Measurements from ENCODE around the gene ZCCHC14. TPM values are rescaled to one million over a fixed set of nuclear protein-coding genes. Genes with fewer than 3 reads are reported as not detected.
"Not testable (repeated sequence)": the region's sequence is repeated elsewhere in the genome, so short reads cannot be mapped to it uniquely, and the experiment has no call there.

The ZCCHC14 gene
- total RNA-seq, 1 experiment from 2014 or later, result 27.7 TPM

DNA sequence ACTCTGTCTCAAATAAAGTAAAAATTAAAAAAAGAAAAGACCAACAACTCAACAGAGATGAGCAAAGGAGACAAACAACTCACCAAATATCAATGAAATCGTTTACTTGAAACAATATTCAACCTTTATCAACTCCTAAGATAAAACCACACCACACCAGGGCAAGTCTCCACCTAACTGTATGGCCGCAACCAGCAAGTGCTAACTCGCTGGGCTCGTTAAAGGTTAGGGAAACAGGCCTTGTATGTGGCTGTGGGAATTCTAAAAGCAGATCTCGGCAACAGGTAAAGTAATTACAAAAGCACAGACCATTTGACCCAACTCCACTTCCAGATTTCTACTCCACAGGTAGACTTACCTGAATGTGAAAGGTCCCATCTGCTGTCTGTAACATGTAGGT lies 9.3 kb downstream of the ZCCHC14 start:
- Histone ChIP-seq H2BK120ac (ENCODE audit: low read depth, low read length, poor library complexity, severe bottlenecking) (no peak overlapping the region), H2BK5ac (ENCODE audit: insufficient read length, low read length) (no peak overlapping the region), H3K27me3 (ENCODE audit: insufficient read depth, low read length) (no peaks in the 10 kb centered on the region), H3K4ac (ENCODE audit: low read depth, low read length) (no peak overlapping the region), H3K4me1 (ENCODE audit: insufficient read depth, low read length) (no peaks in the 10 kb centered on the region), H2BK20ac (ENCODE audit: low read depth, low read length, poor library complexity, severe bottlenecking) (no peak overlapping the region), H3K79me1 (ENCODE audit: insufficient read depth, low read depth, low read length, poor library complexity, severe bottlenecking) (peaks cover 3% of the 10 kb centered on the region), H3K4me2 (ENCODE audit: insufficient read depth, insufficient read length, low read length) (no peak overlapping the region), H3K23ac (ENCODE audit: insufficient read length, low read depth, low read length) (no peak overlapping the region), H2BK15ac (ENCODE audit: low read depth, low read length) (no peak overlapping the region), H3K14ac (ENCODE audit: insufficient read depth, low read length) (no peak overlapping the region), H3K79me2 (ENCODE audit: insufficient read depth, low read length) (peaks cover 8% of the 10 kb centered on the region; the same call in 1 of the 2 replicates), H2AFZ (ENCODE audit: low read length) (no peak overlapping the region), H4K5ac (ENCODE audit: insufficient read length, low read depth, low read length) (no peak overlapping the region), H3K9me3 (ENCODE audit: control insufficient read depth, low read depth, low read length) (no peaks in the 10 kb centered on the region), H3K18ac (ENCODE audit: insufficient read length, low read depth, low read length) (no peak overlapping the region), H3K23me2 (ENCODE audit: insufficient read length, low read depth, low read length, poor library complexity, severe bottlenecking) (no peaks in the 10 kb centered on the region), H3K27ac (ENCODE audit: insufficient read length, low read depth, low read length) (no peak overlapping the region), H3K56ac (ENCODE audit: insufficient read length, low read depth, low read length) (no peak overlapping the region), H2AK5ac (ENCODE audit: insufficient read length, low read length) (no peak overlapping the region), H3K9ac (ENCODE audit: extremely low read depth, insufficient read length, low read length) (no peak overlapping the region), H2BK12ac (ENCODE audit: insufficient read length, low read depth, low read length) (no peak overlapping the region), H4K20me1 (ENCODE audit: control insufficient read depth, insufficient read depth, insufficient read length) (no peaks in the 10 kb centered on the region), H4K8ac (replicated peaks; ENCODE audit: insufficient read length, low read depth, low read length) (no peak overlapping the region), H3T11ph (ENCODE audit: low read length) (no peak overlapping the region), H4K91ac (ENCODE audit: insufficient read length, low read depth, low read length) (no peak overlapping the region)
- no peak for DNase-seq
- Mint-ChIP-seq H3K9me3 (no peaks in the 10 kb centered on the region), H3K4me1 (peaks cover 24 to 29% of the 10 kb centered on the region in 2 experiments), H3K4me3 (no peak overlapping the region), H3K36me3 (ENCODE audit: insufficient read depth in 1 of 3, low read depth in 3 of 3) (peaks cover 0 to 12% (median 3%) of the 10 kb centered on the region in 3 experiments; a peak in 5 of 7 replicates), H3K27ac (peak overlapping the region in 1 of 3 experiments; percentile 62; a peak in 2 of 7 replicates), H3K27me3 (ENCODE audit: low read depth) (no peaks in the 10 kb centered on the region)
- TF ChIP-seq, protein P1, sequence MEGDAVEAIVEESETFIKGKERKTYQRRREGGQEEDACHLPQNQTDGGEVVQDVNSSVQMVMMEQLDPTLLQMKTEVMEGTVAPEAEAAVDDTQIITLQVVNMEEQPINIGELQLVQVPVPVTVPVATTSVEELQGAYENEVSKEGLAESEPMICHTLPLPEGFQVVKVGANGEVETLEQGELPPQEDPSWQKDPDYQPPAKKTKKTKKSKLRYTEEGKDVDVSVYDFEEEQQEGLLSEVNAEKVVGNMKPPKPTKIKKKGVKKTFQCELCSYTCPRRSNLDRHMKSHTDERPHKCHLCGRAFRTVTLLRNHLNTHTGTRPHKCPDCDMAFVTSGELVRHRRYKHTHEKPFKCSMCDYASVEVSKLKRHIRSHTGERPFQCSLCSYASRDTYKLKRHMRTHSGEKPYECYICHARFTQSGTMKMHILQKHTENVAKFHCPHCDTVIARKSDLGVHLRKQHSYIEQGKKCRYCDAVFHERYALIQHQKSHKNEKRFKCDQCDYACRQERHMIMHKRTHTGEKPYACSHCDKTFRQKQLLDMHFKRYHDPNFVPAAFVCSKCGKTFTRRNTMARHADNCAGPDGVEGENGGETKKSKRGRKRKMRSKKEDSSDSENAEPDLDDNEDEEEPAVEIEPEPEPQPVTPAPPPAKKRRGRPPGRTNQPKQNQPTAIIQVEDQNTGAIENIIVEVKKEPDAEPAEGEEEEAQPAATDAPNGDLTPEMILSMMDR (conservative IDR thresholded peaks at IDR 0.05), result no peak
- WGBS (ENCODE audit: extremely low coverage, insufficient read length, low lambda C conversion rate), result no CpG with 5 or more reads among the region's 5 CpGs

DNA sequence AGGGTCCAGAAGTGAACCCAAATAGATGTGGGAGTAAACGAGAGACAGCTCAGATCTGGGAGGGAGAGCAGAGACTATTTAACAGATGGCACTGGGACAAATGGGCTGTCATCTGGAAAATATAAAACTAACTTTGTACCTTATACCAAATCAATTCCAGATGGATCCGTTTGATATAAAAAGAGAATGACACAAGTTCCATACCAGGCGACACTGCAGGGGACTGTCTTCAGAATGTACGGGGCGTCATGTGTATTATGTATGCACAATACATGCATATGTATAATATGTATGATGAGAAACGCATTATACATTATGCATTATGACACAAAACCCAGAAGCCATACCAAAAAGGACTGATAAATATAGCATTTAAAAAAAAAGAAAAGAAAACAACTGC lies 10.2 kb downstream of the ZCCHC14 start:
- not testable (repeated sequence) for H3K27me3 ChIP-seq (ENCODE audit: insufficient read depth, low read length); DNase-seq; H2BK15ac ChIP-seq (ENCODE audit: low read depth, low read length); H2AFZ ChIP-seq (ENCODE audit: low read length); H3K4me1 ChIP-seq (ENCODE audit: insufficient read depth, low read length); H3K27me3 Mint-ChIP-seq (ENCODE audit: low read depth); H3K18ac ChIP-seq (ENCODE audit: insufficient read length, low read depth, low read length); H4K20me1 ChIP-seq (ENCODE audit: control insufficient read depth, insufficient read depth, insufficient read length); H3K23ac ChIP-seq (ENCODE audit: insufficient read length, low read depth, low read length); H3K9me3 ChIP-seq (ENCODE audit: control insufficient read depth, low read depth, low read length); H2BK20ac ChIP-seq (ENCODE audit: low read depth, low read length, poor library complexity, severe bottlenecking); H3K4ac ChIP-seq (ENCODE audit: low read depth, low read length); H3K56ac ChIP-seq (ENCODE audit: insufficient read length, low read depth, low read length); H3K27ac Mint-ChIP-seq; H2BK12ac ChIP-seq (ENCODE audit: insufficient read length, low read depth, low read length); H3K14ac ChIP-seq (ENCODE audit: insufficient read depth, low read length); H4K5ac ChIP-seq (ENCODE audit: insufficient read length, low read depth, low read length); H3K79me1 ChIP-seq (ENCODE audit: insufficient read depth, low read depth, low read length, poor library complexity, severe bottlenecking); H2AK5ac ChIP-seq (ENCODE audit: insufficient read length, low read length); H2BK120ac ChIP-seq (ENCODE audit: low read depth, low read length, poor library complexity, severe bottlenecking); H3T11ph ChIP-seq (ENCODE audit: low read length); H4K91ac ChIP-seq (ENCODE audit: insufficient read length, low read depth, low read length); H3K27ac ChIP-seq (ENCODE audit: insufficient read length, low read depth, low read length); H4K8ac ChIP-seq (replicated peaks; ENCODE audit: insufficient read length, low read depth, low read length); H3K9ac ChIP-seq (ENCODE audit: extremely low read depth, insufficient read length, low read length); H3K79me2 ChIP-seq (ENCODE audit: insufficient read depth, low read length); H3K23me2 ChIP-seq (ENCODE audit: insufficient read length, low read depth, low read length, poor library complexity, severe bottlenecking); H3K9me3 Mint-ChIP-seq; H2BK5ac ChIP-seq (ENCODE audit: insufficient read length, low read length); H3K4me2 ChIP-seq (ENCODE audit: insufficient read depth, insufficient read length, low read length); H3K4me3 Mint-ChIP-seq
- Mint-ChIP-seq H3K4me1 (peaks cover 26 to 28% of the 10 kb centered on the region in 2 experiments), H3K36me3 (ENCODE audit: insufficient read depth in 1 of 3, low read depth in 3 of 3) (peaks cover 0 to 12% (median 3%) of the 10 kb centered on the region in 3 experiments; a peak in 5 of 7 replicates)
- WGBS (ENCODE audit: extremely low coverage, insufficient read length, low lambda C conversion rate), result no CpG with 5 or more reads among the region's 6 CpGs
